ENCODE results near the gene SCML2.
"Not testable (repeated sequence)": the region's sequence is repeated elsewhere in the genome, so short reads cannot be mapped to it uniquely, and the experiment has no call there.

SCML2 gene

DNA sequence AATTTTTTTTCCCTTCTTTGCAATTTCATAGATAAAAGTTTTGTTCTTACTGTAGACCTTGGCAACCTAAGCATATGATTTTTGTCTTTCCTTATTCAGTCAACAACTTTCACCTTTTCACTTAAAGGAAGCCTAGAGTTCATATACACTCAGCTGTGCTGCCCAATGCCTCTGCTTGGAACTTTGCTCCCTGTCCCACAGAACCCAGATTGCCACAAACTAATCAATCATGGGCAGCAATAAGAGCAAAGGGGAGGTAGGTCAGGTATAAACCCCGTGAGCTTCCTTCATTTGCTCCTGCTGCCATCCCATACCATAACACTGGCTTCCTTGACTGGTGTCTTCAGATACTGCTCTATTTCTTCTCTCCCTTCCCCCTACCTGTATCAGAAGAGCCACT, 82.8 kb downstream of the SCML2 start:
- DNase-seq (ENCODE audit: low spot score): no peak
- TF ChIP-seq, protein P1, sequence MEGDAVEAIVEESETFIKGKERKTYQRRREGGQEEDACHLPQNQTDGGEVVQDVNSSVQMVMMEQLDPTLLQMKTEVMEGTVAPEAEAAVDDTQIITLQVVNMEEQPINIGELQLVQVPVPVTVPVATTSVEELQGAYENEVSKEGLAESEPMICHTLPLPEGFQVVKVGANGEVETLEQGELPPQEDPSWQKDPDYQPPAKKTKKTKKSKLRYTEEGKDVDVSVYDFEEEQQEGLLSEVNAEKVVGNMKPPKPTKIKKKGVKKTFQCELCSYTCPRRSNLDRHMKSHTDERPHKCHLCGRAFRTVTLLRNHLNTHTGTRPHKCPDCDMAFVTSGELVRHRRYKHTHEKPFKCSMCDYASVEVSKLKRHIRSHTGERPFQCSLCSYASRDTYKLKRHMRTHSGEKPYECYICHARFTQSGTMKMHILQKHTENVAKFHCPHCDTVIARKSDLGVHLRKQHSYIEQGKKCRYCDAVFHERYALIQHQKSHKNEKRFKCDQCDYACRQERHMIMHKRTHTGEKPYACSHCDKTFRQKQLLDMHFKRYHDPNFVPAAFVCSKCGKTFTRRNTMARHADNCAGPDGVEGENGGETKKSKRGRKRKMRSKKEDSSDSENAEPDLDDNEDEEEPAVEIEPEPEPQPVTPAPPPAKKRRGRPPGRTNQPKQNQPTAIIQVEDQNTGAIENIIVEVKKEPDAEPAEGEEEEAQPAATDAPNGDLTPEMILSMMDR (IDR thresholded peaks at IDR 0.05; ENCODE audit: extremely low read depth, missing control alignments): no peak

DNA sequence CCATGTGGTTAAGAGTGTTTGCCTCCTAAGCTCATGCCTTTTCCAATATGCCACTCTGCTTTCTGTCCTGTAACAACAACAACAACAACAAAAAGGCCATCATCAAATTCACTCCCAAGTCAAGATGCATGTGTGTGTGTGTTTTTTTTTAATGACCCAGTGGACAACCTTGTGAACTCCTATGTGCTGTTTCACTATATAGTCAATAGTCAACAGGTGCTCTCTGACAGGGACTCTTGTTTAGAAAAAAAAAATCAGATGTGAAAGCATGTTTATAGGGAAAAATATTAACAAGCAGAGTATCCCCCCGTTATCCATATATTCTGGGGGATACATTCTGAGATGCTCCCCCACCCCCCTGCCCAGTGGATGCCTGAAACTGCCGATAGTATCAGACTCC, 83.2 kb downstream of the SCML2 start:
- no peak for DNase-seq (ENCODE audit: low spot score)
- TF ChIP-seq, protein P1 (IDR thresholded peaks at IDR 0.05; ENCODE audit: extremely low read depth, missing control alignments): no peak

DNA sequence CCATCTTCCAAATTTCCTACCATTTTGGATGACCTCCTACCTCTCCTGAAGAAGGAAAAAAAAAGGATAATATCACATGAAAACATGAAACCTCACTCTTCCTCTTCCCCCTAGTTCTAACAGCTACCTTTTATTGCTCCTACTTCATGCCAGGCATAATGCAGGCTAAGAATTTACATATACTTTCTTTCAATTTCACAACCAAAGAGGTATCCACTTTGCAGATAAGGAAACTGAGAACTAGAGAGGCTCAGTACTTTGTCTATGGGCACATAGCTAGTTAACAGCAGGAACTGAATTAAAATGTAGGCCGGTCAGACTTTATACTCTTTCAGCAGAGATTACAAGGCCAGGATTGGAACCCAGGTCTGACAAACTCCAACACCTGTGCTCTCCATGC, 99.4 kb downstream of the SCML2 start:
- TF ChIP-seq, protein P1 (IDR thresholded peaks at IDR 0.05; ENCODE audit: extremely low read depth, missing control alignments): no peak
- no peak for DNase-seq (ENCODE audit: low spot score)

DNA sequence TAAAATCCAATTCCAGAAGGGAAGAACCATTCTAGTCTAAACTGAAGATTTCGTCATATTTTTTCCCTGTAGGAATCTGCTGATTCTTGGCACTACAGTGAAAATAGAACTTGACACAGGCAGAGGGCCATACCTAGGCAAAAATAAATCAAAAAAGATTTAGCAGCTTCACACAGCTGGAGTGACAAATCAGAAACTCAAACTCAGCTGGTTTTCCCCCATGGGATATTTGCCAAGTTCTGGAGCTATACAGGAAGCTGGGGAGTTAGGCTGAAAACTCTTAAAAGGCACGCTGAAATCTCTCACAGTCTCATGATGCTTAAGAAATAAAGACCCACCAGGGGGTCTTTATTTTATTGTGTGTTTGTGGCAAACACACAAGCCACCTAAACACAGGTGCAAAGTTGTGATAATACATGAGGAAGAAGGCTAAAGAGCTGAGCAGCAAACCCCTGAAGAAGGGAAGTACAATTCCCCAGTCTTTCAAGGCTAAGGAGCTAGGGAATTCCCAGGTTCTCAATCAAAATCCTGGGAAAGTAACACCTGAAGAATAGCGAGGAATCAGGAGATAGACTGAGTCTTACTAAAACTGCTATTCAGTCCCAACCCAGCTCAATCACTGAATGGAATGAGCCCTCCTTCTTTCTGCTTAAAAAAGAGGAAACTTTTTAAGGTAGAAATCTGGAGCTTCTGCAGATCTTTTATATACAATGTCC, 101.7 kb downstream of the SCML2 start:
- TF ChIP-seq, protein P1 (IDR thresholded peaks at IDR 0.05; ENCODE audit: extremely low read depth, missing control alignments): no peak
- DNase-seq (ENCODE audit: low spot score): no peak

DNA sequence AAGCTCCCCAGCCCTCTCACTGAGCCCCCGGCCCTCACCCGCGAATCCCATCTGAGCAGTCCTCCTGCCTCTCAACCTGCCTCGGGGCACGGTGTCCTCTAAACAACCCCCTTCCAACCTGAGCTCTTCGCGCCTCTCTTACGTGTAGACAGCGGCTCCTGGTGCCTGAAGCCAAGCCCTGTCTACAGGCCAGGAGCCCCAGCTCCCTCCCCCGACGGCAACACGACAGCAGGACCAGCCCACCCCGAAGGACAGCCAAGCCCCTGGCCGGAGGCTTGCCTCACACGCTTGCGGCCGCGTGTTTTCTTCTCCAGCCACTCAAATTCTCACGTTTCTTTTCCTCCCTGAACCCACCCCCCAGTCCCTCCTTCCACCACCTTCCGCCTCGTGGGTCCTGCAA, 124.8 kb downstream of the SCML2 start:
- not testable (repeated sequence) for DNase-seq (ENCODE audit: low spot score)

DNA sequence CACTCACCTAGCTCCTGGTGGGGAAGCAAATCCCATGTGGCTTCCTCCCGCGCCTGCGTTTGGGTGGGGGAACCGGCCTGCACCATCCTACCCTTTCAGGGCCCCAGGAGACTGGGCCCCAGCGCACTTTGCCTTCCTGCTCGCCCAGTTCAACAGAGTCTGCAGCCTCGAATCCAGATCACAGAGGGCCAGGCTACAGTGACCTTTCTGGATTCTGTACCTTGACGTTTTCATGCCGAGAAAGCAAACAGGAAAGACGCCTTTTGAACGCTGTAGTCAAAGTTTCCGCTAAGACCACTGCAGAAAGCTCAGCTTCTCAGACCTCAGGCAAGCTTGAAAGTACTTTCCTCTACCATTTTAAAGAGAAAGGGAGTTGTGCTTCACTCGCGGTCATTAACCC, 126.4 kb downstream of the SCML2 start:
- no peak for DNase-seq (ENCODE audit: low spot score)
- TF ChIP-seq, protein P1 (IDR thresholded peaks at IDR 0.05; ENCODE audit: extremely low read depth, missing control alignments): no peak

DNA sequence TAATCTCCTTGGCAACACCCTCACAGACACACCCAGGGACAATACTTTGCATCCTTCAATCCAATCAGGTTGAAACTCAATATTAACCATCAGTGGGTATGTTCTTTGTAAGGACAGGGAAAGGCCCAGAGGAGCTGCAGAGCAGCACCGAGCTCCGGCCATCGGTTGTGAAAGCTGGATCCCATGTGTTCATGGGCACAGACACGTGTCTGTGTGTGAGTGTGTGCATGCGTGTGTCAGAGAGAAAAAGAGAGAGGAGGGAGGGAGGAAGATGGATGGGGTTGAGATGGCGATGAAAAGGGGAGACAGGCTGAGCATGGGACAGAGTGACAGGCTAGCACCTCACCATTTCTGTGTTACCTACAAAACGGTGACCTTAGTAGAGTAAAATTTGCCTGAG, 127.0 kb downstream of the SCML2 start:
- TF ChIP-seq, protein P1 (IDR thresholded peaks at IDR 0.05; ENCODE audit: extremely low read depth, missing control alignments): no peak
- DNase-seq (ENCODE audit: low spot score): no peak

DNA sequence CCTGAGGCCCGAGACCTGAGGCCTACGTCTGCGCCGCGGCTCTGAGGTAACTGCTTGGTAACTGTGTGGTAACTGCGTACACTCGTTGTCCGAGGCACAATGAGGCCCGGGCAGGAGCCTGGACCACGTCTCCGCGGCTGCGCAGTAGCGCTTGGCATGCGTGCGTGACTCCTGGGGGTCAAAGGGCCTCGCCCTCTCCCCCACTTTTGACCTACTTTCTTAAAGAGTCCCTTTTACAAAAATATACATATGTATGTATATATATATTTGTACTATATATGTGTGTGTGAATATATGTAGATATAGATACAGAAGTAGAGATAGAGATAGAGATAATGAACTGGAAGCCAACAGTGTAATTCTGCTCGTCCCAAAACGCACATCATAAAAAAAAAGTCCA, 133.7 kb downstream of the SCML2 start, which contains the start of gene BEND2:
Gene BEND2, minus strand, starts transcription at position 101 of the 400 bp plus-strand sequence. CDS start 136 bp downstream, outside the sequence.
- no peak for DNase-seq (ENCODE audit: low spot score)
- TF ChIP-seq, protein P1 (IDR thresholded peaks at IDR 0.05; ENCODE audit: extremely low read depth, missing control alignments): no peak
